Hepatocyte (in vitro differentiated cells): ENCODE results near the gene UVSSA. TPM values are rescaled to one million over a fixed set of nuclear protein-coding genes. Genes with fewer than 3 reads are reported as not detected.

ENCODE experiments used
- DNase-seq: peaks from one replicate; pipeline ENCODE4 v3.0.0-alpha.2; 2016; ENCODE audit warnings: low spot score
- H2AFZ ChIP-seq: fragments of 200-600 bp; sonication (generic); 2 replicates; pipeline ENCODE4 v1.6.0; 2016; ENCODE audit warnings: antibody characterized with exemption, mild to moderate bottlenecking
- H3K27ac ChIP-seq: fragments of 200-600 bp; sonication (generic); 2 replicates; pipeline ENCODE4 v1.5.1; 2016; ENCODE audit warnings: mild to moderate bottlenecking
- H3K27me3 ChIP-seq: fragments of 200-600 bp; sonication (generic); 2 replicates; pipeline ENCODE4 v1.6.1; 2016
- H3K36me3 ChIP-seq: fragments of 200-600 bp; sonication (generic); replicated peaks from 2 replicates; pipeline ENCODE4 v1.5.1; 2016; ENCODE audit warnings: low read depth; ENCODE audit not compliant: insufficient read depth
- H3K4me1 ChIP-seq: fragments of 200-600 bp; sonication (generic); 2 replicates; pipeline ENCODE4 v1.5.1; 2016; ENCODE audit warnings: mild to moderate bottlenecking, moderate library complexity; ENCODE audit not compliant: insufficient read depth
- H3K4me2 ChIP-seq: fragments of 200-600 bp; sonication (generic); 2 replicates; pipeline ENCODE4 v1.6.0; 2016
- H3K4me3 ChIP-seq: fragments of 200-600 bp; sonication (generic); 2 replicates; pipeline ENCODE4 v1.5.1; 2016; ENCODE audit warnings: mild to moderate bottlenecking
- H3K79me2 ChIP-seq: fragments of 200-600 bp; sonication (generic); 2 replicates; pipeline ENCODE4 v1.6.0; 2017; ENCODE audit warnings: mild to moderate bottlenecking
- H3K9me2 ChIP-seq: fragments of 200-600 bp; sonication (generic); replicated peaks from 2 replicates; pipeline ENCODE4 v1.6.0; 2017; ENCODE audit warnings: mild to moderate bottlenecking; ENCODE audit not compliant: insufficient read depth
- H3K9me3 ChIP-seq: fragments of 200-600 bp; sonication (generic); 2 replicates; pipeline ENCODE4 v1.5.1; 2016; ENCODE audit warnings: low read depth, mild to moderate bottlenecking
- H4K20me1 ChIP-seq: fragments of 200-600 bp; sonication (generic); 2 replicates; pipeline ENCODE4 v1.6.0; 2016; ENCODE audit warnings: mild to moderate bottlenecking; ENCODE audit not compliant: insufficient read depth, poor library complexity, severe bottlenecking
- EZH2 ChIP-seq: fragments of 200-600 bp; sonication (generic); IDR thresholded peaks from 2 replicates; pipeline ENCODE4 v1.6.1; 2016; ENCODE audit warnings: antibody characterized with exemption, mild to moderate bottlenecking, borderline replicate concordance
- EZH2phosphoT487 ChIP-seq: fragments of 200-600 bp; sonication (generic); IDR thresholded peaks from one replicate; pipeline ENCODE4 v1.6.1; 2018; ENCODE audit warnings: antibody characterized with exemption, mild to moderate bottlenecking, low read depth, moderate library complexity; ENCODE audit not compliant: unreplicated experiment, severe bottlenecking
- WGBS: methylation state at CpG from one replicate; pipeline ENCODE4 v1.1.6; 2016; ENCODE audit warnings: low lambda C conversion rate; ENCODE audit errors: missing lambda C conversion rate; 5-methylcytosine and 5-hydroxymethylcytosine counted together
- polyA plus RNA-seq: library from polyadenylated mRNA; unstranded; fragments of >200 nt; fragmentation: Nextera tagmentation; extraction: Ambion mirVana; gene quantifications from 2 replicates; pipeline ENCODE4 v1.2.1, GENCODE V29; 2016
- total RNA-seq: library from RNA; depleted of rRNA; stranded (reverse); fragments of >200 nt; gene quantifications from 2 replicates; pipeline ENCODE4 v1.2.3, GENCODE V29; 2014
- TF ChIP-seq, protein P1 (sequence below): fragments of 200-600 bp; sonication (generic); IDR thresholded peaks from 2 replicates; pipeline ENCODE4 v1.5.1; 2016; ENCODE audit warnings: antibody characterized with exemption, mild to moderate bottlenecking; ENCODE audit not compliant: poor library complexity

Gene UVSSA
- total and polyA plus RNA-seq, 2 experiments from 2014 or later, result 10.6 to 11.0 TPM

DNA sequence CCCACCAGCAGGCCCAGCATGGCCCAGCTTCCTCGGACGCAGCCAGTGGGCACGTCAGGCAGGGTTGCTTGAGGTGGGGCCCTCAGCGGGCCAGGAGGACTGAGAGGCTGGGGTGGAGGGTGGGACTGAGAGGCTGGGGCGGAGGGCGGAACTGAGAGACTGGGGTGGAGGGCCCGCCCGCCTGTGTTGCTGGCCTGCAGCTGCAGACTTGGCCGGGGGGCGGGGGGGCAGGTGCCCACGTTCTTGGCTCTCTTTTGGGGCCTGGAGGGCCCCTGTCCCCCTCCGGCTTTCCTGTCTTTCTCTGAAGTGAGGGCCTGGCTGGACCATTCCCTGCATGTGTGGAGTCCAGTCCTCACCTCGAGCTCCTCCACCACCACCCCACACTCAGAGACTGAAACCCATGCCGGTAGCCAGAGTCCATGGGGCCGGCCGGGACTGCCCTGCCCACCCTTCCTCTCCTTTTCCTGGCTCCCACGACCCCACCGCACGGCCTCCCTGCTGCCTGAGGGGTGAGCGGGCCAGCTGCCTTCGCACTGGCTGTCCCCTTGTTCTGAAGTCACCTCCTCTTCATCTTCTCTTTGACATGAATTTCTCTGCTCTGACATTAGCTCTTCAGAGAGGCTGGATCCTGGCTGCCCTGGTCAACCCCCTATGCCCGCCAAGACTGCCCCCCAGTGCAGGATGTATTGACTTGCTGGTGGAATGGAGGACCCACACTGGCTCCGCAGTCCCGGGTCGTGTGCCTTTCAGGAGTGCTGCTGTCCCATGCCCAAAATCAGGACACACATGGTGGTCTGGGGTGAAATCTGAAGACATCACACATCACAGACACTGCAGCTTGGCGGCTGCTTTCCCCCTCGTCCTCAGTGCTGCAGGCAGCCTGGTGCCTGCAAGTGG lies 69.3 kb downstream of the UVSSA start:
- H3K4me1 ChIP-seq, result no peaks in the 10 kb centered on the region
- H3K9me2 ChIP-seq, result no peaks in the 10 kb centered on the region
- no peaks in the 10 kb centered on the region for H3K9me3 ChIP-seq
- H3K4me3 ChIP-seq, result no peak overlapping the region
- H3K27ac ChIP-seq, result no peak overlapping the region
- peaks cover 48% of the 10 kb centered on the region for H3K27me3 ChIP-seq
- DNase-seq, result peak; percentile 4
- TF ChIP-seq, protein P1, sequence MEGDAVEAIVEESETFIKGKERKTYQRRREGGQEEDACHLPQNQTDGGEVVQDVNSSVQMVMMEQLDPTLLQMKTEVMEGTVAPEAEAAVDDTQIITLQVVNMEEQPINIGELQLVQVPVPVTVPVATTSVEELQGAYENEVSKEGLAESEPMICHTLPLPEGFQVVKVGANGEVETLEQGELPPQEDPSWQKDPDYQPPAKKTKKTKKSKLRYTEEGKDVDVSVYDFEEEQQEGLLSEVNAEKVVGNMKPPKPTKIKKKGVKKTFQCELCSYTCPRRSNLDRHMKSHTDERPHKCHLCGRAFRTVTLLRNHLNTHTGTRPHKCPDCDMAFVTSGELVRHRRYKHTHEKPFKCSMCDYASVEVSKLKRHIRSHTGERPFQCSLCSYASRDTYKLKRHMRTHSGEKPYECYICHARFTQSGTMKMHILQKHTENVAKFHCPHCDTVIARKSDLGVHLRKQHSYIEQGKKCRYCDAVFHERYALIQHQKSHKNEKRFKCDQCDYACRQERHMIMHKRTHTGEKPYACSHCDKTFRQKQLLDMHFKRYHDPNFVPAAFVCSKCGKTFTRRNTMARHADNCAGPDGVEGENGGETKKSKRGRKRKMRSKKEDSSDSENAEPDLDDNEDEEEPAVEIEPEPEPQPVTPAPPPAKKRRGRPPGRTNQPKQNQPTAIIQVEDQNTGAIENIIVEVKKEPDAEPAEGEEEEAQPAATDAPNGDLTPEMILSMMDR, result no peak
- no peak for TF ChIP-seq EZH2
- no peak for TF ChIP-seq EZH2phosphoT487
- no peaks in the 10 kb centered on the region for H3K36me3 ChIP-seq
- no peaks in the 10 kb centered on the region for H3K79me2 ChIP-seq
- 77% methylated on average over 23 of the region's 27 CpGs for WGBS
- H4K20me1 ChIP-seq, result no peaks in the 10 kb centered on the region
- no peak overlapping the region for H3K4me2 ChIP-seq
- no peak overlapping the region for H2AFZ ChIP-seq

DNA sequence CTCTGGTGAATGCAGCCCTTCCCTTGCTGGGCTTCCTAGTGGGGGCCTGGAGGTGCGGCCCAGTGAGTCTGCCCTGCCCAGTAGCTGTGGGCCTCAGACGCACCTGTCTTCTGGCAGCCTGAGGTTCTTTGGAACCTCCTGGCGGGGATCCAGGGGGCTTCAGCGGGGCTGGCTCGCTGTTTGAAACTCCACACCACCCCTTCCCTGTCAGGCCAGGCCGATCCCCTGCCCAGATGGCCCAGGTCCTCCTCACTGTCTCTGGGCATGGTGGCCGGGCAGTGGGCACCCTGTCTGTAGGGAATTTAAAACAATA lies 69.9 kb downstream of the UVSSA start:
- Histone ChIP-seq H3K4me1 (no peaks in the 10 kb centered on the region), H4K20me1 (no peaks in the 10 kb centered on the region), H3K4me3 (no peak overlapping the region), H3K36me3 (no peaks in the 10 kb centered on the region), H3K79me2 (no peaks in the 10 kb centered on the region), H2AFZ (no peak overlapping the region), H3K9me3 (no peaks in the 10 kb centered on the region), H3K4me2 (no peak overlapping the region), H3K27ac (no peak overlapping the region), H3K27me3 (peaks cover 47% of the 10 kb centered on the region), H3K9me2 (no peaks in the 10 kb centered on the region)
- WGBS, result 87% methylated on average over 7 of the region's 7 CpGs
- TF ChIP-seq EZH2phosphoT487, result no peak
- TF ChIP-seq, protein P1, result no peak
- TF ChIP-seq EZH2, result no peak
- DNase-seq, result no peak

DNA sequence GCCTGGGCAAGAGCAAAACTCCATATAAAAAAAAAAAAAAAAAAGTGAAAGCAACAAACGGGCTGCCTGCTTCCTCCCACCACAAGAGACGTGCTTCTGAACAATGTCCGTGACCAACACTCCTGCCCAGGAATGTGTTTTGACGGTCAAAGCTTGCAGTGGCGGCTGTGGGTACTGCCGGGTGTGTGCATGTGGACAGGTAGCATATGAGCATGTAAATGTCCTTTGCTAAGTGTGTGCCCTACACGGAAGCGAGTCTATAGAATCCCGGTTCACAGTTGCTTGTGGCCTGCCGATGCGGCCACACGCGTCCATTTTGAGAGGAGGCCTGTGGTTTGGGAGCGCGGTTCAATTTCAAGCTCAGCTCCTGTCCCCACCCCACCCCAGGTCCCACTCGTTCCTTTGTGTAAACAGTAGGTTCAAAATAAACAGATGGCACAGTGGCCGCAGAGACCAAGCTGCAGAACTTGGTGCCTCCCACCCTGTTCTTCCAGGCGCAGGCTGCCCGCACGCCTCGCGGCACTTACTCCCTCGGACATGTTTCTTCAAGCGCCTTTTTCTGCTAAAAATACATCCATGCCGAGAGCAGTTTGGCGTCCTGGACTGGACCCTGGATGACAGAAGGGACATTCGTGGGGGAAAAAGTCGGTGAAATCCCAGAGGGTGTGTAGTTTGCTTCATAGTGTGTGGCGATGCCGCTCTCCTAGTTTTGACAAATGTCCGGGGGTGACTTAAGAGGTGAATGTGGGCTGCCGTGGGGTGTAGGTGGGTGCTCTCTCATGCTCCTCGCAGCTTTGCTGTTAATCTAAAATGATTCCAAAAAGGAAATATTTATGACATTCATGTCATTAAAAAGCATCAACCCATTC lies 70.7 kb downstream of the UVSSA start:
- H4K20me1 ChIP-seq, result no peaks in the 10 kb centered on the region
- H2AFZ ChIP-seq, result no peak overlapping the region
- H3K9me2 ChIP-seq, result no peaks in the 10 kb centered on the region
- H3K36me3 ChIP-seq, result no peaks in the 10 kb centered on the region
- H3K4me1 ChIP-seq, result no peaks in the 10 kb centered on the region
- DNase-seq, result no peak
- H3K79me2 ChIP-seq, result no peaks in the 10 kb centered on the region
- 88% methylated on average over 33 of the region's 33 CpGs for WGBS
- no peak overlapping the region for H3K4me3 ChIP-seq
- TF ChIP-seq, protein P1, result no peak
- TF ChIP-seq EZH2, result no peak
- TF ChIP-seq EZH2phosphoT487, result no peak
- peaks cover 51% of the 10 kb centered on the region for H3K27me3 ChIP-seq
- no peak overlapping the region for H3K4me2 ChIP-seq
- H3K27ac ChIP-seq, result no peak overlapping the region
- H3K9me3 ChIP-seq, result no peaks in the 10 kb centered on the region
